ENCODE data around the gene EMC10.

DNA sequence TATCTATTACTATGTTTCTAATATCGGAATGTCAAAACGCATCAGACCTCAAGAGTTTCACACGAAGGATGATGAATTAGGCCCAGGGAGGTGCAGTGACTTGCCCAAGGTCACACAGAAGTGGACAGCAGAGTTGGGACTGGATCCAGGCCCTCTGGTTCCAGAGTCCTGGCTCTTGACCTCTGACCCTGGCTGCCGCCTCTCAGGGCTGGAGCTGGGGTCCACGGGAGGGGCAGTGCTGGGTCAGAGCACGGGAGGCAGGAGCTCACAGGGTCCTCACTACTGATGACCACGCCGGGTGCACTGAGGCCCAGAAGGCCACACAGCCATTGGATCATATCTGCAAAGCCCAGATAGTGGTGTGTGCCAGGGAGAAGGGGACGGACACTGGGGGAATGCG lies 46.6 kb downstream of the EMC10 start:
- TF ChIP-seq YY1 (IDR thresholded peaks at IDR 0.05; ENCODE audit: insufficient read depth, insufficient read length) (no peak), SUZ12 (IDR thresholded peaks at IDR 0.05; ENCODE audit: extremely low read depth, insufficient read depth, insufficient read length) (no peak), ZNF274 (IDR thresholded peaks at IDR 0.05; ENCODE audit: low read depth, low read length) (no peak)
